ENCODE results near the gene SH3BP1.

GRCh38 chr22:37601203-37601539, 38.3 kb upstream of the SH3BP1 start:
- TF ChIP-seq POLR2A (IDR thresholded peaks at IDR 0.05; ENCODE audit: low read length) (no peak), GATA1 (IDR thresholded peaks at IDR 0.05; ENCODE audit: low read depth, low read length) (no peak)
